Measurements from ENCODE around the gene CD302.
"Not testable (repeated sequence)": the region's sequence is repeated elsewhere in the genome, so short reads cannot be mapped to it uniquely, and the experiment has no call there.

Gene CD302, protein sequence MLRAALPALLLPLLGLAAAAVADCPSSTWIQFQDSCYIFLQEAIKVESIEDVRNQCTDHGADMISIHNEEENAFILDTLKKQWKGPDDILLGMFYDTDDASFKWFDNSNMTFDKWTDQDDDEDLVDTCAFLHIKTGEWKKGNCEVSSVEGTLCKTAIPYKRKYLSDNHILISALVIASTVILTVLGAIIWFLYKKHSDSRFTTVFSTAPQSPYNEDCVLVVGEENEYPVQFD

DNA sequence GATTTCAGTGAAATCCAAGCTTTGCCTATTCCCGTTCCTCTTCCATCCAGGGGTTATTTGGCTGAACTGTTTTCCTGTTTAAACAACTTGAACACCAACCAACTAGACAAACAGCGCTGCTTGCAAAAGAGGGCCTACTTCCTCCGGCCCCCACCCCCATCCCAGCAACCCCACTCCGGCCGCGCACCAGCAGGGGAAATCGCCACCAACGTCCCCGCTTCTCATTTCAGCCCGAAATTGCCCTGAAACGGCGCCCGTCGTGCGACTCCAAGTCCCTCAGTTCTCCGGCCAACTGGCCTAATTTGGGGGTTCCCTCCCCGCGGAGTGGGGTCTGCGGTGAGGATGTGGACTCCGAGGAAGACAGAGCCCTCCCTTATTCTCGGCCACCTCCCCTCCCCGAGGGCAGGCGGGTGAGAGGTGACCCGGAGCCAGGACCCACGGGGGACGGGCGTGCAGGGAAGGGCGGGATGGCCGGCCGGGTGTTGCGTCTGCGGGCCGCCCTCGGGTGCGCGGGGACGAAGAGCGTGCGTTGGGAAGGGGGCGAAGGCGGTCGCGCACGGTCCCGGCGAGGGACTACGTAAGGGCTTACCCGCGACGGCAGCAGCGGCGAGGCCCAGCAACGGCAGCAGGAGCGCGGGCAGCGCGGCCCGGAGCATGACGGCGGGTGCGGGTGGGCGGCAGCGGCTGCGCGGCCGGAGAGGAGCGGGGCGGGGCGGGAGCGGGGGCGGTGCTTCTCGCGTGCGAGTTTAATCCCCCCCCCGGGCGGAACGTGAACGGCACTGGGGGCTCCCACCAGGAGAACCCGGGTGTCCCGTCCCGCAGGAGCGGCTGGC, at the start of gene CD302:
Gene CD302, minus strand, starts transcription at position 666 of the 833 bp plus-strand sequence. Its CDS starts 10 bp downstream, at position 656.
- FAIRE-seq (peak; percentile 75), DNase-seq (ENCODE audit: insufficient read length, low spot score) (peak; percentile 29)

DNA sequence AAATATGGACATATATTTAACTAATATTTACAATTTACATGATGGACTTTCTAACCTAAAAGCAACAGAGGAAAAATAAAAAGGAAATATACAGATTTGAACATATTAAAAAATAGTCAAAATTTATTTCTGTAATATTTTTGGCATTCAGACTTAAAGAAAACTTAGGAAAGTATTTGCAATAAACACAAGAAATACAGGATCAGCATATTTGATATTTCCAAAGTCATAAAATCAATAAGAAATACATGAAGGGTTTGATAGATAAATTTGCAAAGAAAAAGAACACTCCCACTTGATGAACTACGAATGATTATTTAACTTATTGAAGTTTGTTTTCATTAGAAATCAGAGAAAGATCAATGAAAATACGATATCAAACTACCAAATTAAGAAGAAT, 48.6 kb upstream of the CD302 start:
- no peak for FAIRE-seq
- no peak for DNase-seq (ENCODE audit: insufficient read length, low spot score)

DNA sequence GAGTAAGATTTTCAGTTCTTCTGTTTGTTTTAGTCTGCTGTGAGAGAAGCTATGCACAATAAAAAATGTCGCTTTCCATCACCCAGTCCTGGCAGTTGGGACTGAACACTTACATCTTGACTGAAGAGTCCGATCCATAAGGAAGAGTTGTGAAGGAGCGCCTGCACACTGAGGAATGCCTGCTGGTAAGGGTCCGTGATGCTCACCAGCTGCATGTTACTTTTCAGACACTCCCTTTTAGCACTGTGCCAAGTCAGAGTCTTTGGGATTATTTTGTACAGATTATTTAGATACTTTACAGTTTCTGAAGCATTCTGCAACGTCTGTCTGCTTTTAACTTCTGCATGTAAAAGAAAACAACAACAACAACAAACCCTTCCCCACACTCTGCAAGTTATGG, 42.6 kb upstream of the CD302 start:
- DNase-seq (ENCODE audit: insufficient read length, low spot score), result no peak
- no peak for FAIRE-seq

DNA sequence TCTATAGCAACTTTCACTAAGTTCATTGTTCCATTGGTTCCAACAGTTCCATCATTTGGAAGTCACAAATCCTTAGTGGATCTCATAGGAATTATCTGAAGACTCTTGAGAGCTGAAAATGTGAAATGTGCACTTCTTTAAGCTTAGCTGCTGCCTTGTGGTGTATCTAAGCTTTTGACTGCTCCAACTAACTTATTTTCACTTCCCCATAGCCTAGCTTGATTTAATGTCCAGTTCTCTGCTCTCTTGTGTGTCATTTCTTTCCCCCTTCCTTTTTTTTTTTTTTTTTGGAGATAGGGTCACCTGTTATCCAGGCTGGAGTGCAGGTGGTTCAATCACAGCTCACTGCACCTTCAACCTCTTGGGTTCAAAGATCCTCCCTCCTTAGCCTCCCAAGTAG, 34.9 kb upstream of the CD302 start:
- FAIRE-seq, result no peak
- DNase-seq (ENCODE audit: insufficient read length, low spot score), result no peak

DNA sequence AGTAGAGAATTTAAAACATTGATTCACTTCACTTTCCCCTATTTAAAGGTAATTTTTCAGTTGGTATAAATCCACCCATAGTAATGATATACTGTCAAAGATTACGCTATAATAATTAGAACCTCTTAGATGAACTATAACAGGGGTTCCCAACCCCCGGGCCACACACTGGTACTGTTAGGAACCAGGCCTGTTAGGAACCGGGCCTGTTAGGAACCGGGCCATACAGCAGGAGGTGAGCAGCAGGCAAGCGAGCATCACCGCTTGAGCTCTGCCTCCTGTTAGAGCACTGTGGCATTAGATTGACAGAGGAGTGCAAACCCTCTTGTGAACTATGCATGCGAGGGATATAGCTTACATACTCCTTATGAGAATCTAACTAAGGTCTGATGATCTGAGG, 34.0 kb upstream of the CD302 start:
- FAIRE-seq, result no peak
- no peak for DNase-seq (ENCODE audit: insufficient read length, low spot score)

DNA sequence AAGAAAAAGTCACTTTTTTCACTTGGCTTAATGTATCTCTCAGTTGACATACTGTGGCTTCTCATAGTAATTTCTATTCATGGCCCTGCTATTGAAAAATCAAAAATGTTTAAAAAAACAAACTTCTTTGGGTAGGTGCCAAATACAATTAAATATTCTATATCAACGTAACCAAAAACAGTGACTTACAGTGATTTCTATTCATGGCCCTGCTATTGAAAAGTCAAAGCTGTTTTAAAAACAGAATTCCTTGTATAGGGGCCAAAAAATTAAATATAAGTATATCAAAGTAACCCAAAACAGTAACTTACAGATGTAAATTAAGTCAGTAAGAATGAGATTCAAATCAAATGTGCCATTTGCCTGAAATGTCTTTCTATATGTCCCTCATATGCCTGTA, 31.4 kb upstream of the CD302 start:
- no peak for FAIRE-seq
- no peak for DNase-seq (ENCODE audit: insufficient read length, low spot score)

DNA sequence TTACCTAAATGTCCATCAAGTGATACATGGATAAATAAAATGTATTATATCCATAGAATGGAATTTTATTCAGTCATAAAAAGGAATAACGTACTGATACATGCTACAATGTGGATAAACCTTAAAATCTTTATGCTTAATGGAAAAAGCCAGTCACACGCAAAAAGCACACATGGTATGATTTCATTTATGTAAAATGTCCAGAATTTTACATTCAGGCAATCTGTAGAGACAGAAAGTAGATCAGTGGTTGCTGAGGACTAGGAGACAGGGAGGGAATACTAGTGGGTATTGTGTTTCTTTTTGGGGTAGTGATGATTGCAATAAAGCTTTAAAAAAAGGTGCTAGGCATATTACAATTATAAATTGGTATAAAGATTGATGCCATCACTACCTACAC, 30.7 kb upstream of the CD302 start:
- DNase-seq (ENCODE audit: insufficient read length, low spot score) (no peak), FAIRE-seq (no peak)

DNA sequence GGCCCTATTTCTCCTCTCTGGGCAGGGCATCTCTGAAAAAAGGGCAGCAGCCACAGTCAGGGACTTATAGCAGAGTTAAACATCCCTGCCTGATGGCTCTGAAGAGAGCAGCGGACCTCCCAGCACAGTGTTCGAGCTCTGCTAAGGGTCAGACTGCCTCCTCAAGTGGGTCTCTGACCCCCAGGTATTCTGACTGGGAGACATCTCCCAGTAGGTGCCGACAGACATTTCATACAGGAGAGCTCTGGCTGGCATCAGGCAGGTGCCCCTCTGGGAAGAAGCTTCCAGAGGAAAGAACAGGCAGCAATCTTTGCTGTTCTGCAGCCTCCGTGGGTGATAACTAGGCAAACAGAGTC, 24.4 kb upstream of the CD302 start:
- not testable (repeated sequence) for FAIRE-seq; DNase-seq (ENCODE audit: insufficient read length, low spot score)

DNA sequence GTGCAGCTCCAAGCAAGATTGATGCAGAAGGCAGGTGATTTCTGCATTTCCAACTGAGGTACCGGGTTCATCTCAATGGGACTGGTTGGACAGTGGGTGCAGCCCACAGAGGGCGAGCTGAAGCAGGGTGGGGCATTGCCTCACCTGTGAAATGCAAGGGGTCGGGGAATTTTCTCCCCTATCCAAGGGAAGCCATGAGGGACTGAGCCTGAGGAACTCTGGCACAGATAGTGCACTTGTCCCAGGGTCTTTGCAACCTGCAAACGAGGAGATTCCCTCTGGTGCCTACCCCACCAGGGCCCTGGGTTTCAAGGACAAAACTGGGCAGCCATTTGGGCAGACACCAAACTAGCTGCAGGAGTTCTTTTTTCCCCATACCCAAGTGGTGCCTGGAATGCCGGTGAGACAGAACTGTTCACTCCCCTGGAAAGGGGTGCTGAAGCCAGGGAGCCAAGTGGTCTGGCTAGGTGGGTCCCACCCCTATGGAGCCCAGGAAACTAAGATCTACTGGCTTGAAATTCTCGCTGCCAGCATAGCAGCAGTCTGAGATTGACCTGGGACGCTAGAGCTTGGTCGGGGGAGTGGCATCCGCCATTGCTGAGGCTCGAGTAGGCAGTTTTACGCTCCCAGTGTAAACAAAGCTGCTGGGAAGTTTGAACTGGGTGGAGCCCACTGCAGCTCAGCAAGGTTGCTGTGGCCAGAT, 23.9 kb upstream of the CD302 start:
- not testable (repeated sequence) for FAIRE-seq; DNase-seq (ENCODE audit: insufficient read length, low spot score)

DNA sequence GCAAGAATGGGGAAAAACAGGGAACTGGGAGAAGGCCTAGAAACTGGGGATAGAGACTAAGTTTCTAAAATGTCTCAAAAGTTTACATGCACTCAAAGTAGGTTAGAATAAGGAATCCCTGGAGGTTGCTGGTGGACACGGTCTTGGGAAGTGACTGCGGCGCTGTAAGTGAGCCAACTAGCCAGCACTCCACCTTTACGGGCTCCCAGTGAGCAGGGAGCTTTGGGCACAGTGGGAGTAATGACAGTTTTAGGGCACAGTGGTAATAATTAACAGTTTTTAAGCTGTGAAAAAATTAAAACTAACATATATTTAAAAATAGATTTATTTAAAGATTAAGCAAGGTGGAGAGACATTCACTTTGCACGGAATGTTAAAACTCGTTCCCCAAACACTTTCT, 20.9 kb upstream of the CD302 start:
- DNase-seq (ENCODE audit: insufficient read length, low spot score) (no peak), FAIRE-seq (no peak)

DNA sequence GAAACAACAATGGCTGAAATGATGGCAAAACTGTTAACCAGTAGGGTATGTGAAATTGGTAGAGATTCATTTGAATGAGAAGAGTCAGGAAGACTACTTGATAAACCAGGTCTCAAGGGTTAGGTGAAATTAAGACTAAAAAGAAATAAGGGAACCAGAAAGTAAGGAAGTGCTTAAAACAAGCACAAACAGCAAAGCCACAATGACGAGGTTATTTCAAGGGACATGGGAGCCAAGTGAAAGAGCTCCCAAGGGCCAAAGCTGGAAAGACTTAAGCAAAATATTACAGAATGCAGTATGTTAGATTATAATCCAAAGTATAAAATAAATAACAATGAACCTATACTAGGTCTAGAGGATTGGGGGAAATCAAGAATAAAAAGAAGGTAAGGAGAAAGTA, 19.3 kb upstream of the CD302 start:
- no peak for DNase-seq (ENCODE audit: insufficient read length, low spot score)
- FAIRE-seq, result no peak

DNA sequence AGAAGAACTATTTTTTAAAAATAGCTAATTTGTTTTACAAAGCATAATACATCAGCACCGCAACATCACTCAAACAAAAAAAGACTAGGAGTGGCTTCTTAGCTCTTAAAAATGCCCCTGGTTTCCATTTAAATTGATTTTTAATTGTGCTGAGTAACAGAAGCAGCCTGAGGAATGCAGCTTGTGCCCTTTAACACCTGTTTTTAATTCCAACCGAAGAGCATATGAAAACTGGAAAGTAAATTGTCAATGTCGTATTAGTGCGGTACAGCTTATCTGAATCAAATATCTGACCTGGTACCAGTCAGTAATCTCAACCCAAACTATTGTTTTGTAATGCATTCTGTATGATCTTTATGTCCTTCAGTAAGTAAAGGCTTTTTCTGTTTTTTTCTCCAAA, 13.2 kb upstream of the CD302 start:
- FAIRE-seq (no peak), DNase-seq (ENCODE audit: insufficient read length, low spot score) (no peak)

DNA sequence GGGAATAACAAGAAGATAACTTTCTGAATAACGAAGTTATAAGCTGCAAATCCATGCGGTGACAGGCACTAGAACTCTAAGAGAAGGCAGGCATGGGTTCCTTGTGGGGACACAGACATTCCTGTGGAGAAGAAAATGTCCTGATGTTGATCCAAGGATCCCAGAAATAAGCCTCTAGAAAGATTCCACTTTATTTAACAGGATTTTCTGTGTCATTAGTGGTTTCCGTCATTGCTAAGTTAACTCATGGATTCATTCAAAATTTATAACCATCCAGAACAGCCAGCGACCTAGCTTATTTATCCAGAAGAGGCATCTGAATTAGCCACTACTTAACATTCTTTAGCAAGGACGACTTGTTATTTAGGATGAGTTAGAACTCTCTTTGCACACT, 10.0 kb upstream of the CD302 start:
- DNase-seq (ENCODE audit: insufficient read length, low spot score) (no peak), FAIRE-seq (no peak)

DNA sequence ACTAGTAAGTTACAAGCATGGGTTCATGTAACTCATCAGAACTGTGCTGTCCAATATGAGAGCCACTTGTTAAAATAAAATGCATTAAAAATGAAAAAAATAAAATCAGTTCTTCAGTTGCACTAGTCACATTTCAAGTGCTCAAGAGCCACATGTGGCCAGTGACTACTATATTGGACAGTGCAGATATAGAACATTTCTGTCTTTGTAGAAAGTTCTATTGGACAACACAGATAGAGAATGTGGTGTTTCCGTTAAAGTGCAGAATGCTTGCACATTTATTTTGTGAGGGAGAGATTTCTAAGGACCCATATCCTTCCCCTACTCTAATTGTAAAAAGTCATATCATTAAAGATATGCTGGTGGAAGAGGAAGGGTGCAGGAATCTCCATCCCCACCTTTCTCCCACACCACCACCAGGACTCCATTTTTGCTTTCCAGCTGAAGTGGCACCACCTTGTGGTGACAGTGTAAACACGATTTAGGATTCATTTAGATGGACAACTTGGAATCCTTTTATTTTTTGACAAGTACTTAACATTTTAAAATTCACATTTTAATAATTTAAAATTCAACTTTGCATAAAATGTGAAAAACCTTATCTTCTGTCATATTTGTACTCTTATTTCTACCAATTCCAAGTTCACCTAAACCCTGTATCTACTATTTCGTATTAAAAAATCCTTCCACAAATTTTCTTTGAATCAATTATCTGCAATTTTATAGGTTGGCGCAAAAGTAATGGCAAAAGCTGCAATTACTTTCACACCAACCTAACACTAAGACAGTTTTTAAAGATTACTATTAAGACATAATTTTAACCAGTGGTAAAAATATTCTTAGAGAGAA, 9.4 kb upstream of the CD302 start:
- peak; percentile 48 for FAIRE-seq
- no peak for DNase-seq (ENCODE audit: insufficient read length, low spot score)

DNA sequence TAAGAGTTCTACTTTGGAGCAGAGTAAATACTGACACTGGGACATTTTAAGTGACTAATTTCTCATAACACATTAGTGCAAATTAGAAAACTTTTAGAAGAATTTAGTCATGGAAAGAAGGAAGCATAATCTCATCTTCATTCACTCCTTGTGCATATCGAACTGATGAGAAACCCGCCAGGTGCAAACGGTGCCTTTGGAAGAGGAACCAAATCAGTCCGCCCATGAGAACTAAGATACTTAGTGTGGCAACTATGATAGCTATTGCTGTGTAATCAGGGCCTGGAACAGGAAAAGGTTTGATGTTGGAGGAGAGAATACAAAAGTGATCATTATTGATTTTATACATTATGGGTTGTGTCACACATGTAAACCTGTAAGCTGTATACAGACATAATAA, 6.9 kb upstream of the CD302 start:
- FAIRE-seq (no peak), DNase-seq (ENCODE audit: insufficient read length, low spot score) (no peak)

DNA sequence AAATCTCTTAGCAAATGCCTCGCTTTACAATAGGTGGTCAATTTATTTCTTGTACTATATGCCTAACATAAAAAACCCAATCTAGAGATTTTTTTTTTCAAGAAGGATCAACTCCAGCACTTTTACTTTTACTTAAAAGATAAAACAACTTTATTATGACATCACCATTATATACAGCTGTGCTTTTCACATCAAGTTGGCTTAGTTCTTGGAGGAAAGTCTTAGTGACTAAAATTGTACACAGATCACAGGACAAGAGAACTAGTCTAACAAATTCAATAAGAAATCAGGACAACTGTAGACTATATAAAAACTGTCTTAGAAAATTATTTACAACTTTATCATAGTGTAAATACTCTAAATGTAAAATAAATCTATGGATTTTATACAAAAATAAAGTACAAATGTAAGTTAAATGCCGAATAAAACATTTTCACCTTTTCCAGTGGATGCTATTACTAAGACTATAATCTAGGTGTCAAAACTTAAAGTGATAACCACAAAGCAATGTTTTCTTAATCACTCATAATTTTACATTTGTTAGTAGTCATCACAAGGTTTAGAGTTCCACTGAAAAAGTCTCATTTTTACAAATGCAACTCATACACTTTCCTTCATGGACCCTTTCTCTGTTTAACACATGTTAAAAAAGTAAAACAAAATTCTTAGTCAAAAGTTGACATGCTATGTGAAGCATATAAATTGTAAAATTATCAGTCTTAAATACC, 5.4 kb upstream of the CD302 start:
- DNase-seq (ENCODE audit: insufficient read length, low spot score) (no peak), FAIRE-seq (no peak)

DNA sequence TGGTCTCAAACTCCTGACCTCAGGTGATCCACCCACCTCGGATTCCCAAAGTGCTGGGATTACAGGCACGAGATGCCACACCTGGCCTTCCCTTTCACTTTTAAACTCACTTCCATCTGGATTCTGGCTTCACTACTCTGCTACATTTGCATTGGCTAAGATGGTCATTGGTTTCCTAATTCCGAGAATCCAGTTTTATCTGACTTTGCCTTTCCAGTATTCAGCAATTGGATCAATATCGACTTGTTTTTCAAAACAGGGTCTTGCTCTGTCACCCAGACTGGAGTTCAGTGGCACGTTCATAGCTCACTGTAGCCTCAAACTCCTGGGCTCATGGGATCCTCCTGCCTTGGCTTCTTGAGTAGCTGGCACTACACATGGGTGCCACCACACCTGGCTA, 4.7 kb upstream of the CD302 start:
- no peak for DNase-seq (ENCODE audit: insufficient read length, low spot score)
- FAIRE-seq, result no peak

DNA sequence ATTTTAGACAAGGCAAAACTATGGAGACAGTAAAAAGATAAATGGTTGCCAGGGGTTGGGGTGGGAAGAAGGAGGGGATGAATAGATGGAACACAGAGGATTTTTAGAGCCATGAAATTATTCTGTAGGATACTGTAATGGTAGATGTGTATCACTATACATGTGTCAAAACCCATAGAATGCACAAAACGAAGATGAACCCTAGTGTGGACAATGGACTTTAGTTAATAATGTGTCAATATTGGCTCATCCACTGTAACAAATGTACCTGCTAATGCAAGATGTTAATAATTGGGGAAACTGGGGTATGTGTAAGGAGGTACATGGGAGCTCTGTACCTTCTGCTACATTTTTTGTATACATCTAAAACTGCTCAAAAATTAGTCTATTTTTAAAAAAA, 1.8 kb upstream of the CD302 start:
- FAIRE-seq (no peak), DNase-seq (ENCODE audit: insufficient read length, low spot score) (no peak)

DNA sequence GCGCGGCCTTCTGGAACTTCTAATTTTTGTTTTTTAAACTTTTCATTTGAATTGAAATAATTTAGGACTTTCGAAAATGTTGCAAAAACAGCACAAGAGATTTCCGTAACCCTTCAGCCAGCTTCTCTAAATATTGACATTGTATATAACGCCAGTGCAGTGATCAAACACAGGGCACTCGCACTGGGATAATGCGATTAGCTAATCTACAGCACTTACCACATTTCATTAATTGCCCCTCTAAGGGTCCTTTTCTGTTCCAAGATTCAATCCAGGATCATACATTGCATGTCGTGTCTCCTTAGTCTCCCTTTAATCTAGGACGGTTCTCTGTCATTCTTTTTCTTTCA, 343 bp upstream of the CD302 start:
- FAIRE-seq (no peak), DNase-seq (ENCODE audit: insufficient read length, low spot score) (no peak)

DNA sequence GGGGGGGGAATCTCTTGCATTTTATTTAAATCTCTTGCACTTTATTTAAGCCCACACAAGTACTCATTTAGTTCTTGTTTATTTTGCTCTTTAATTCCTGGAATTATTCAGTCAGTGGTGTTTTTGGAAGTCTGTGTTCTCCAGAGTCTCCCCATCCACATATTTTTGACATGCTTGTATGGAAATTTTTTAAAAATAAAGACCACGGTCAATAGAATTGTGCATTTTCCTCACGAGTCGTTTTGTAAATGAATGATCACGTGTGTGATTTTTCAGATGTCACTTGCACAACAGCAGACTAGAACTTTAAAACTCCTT, 824 bp downstream of the CD302 start:
- no peak for DNase-seq (ENCODE audit: insufficient read length, low spot score)
- FAIRE-seq, result no peak
